K562 (cell line): ENCODE results near the gene UQCRH. TPM values are rescaled to one million over a fixed set of nuclear protein-coding genes. Genes with fewer than 3 reads are reported as not detected.

ENCODE experiments used
- EGR1 ChIP-seq: fragments of 450-650 bp; conservative IDR thresholded peaks from 2 replicates; pipeline ENCODE4 v1.6.1; 2017; ENCODE audit warnings: mild to moderate bottlenecking
- HNRNPK ChIP-seq: fragments of 200-400 bp; formaldehyde crosslinking; IDR thresholded peaks from one replicate; pipeline ENCODE4 v1.6.1; 2018; ENCODE audit warnings: mild to moderate bottlenecking, low read depth, low read length; ENCODE audit not compliant: poor library complexity, severe bottlenecking
- HNRNPLL ChIP-seq: fragments of 200-400 bp; formaldehyde crosslinking; IDR thresholded peaks from 2 replicates; pipeline ENCODE4 v1.6.1; 2017; ENCODE audit warnings: low read length, low read depth, mild to moderate bottlenecking; ENCODE audit not compliant: poor library complexity, severe bottlenecking
- LARP7 ChIP-seq: fragments of 450-650 bp; IDR thresholded peaks from 2 replicates; pipeline ENCODE4 v1.6.1; 2016
- LEF1 ChIP-seq: fragments of 450-650 bp; IDR thresholded peaks from 2 replicates; pipeline ENCODE4 v1.6.1; 2016; ENCODE audit warnings: mild to moderate bottlenecking
- NFE2 ChIP-seq: IDR thresholded peaks from 2 replicates; pipeline ENCODE4 v1.6.1; 2014; ENCODE audit warnings: antibody characterized with exemption, low read depth
- NR2C1 ChIP-seq, 2 experiments: fragments of 450-650 bp; IDR thresholded peaks; 2 replicates each; pipeline ENCODE4 v1.6.1; 2017; ENCODE audit warnings: mild to moderate bottlenecking in 2 of 2, antibody characterized with exemption in 1 of 2, inconsistent platforms in 1 of 2, missing compliant biosample characterization in 1 of 2, missing genetic modification characterization in 1 of 2
- NR3C1 ChIP-seq: sonication (generic); formaldehyde crosslinking; IDR thresholded peaks from 2 replicates; pipeline ENCODE4 v1.8.1; 2022; ENCODE audit warnings: missing genetic modification reagents
- POLR2H ChIP-seq: IDR thresholded peaks from 2 replicates; pipeline ENCODE4 v1.6.1; 2016; ENCODE audit warnings: missing genetic modification characterization, low read depth, mild to moderate bottlenecking, control low read depth, missing compliant biosample characterization, moderate library complexity
- RFX5 ChIP-seq: IDR thresholded peaks from 2 replicates; pipeline ENCODE4 v1.6.1; 2011; ENCODE audit warnings: low read depth, mild to moderate bottlenecking, improper control_type of control experiment, low read length
- RHOXF2B ChIP-seq: fragments of 250-450 bp; sonication (Bioruptor Pico); conservative IDR thresholded peaks from 2 replicates; pipeline ENCODE4 v1.5.1; 2021
- SIN3A ChIP-seq, 2 experiments: fragments of 150-350 bp in 1 of 2; IDR thresholded peaks; 2 replicates each; pipeline ENCODE4 v1.6.1; 2011 to 2016; ENCODE audit warnings: borderline replicate concordance in 2 of 2, low read depth in 2 of 2, low read length in 2 of 2, mild to moderate bottlenecking in 2 of 2, moderate library complexity in 2 of 2; ENCODE audit not compliant: control insufficient read depth in 1 of 2
- SIN3B ChIP-seq: fragments of 450-650 bp; IDR thresholded peaks from 2 replicates; pipeline ENCODE4 v1.6.1; 2017; ENCODE audit warnings: low read depth, mild to moderate bottlenecking, moderate library complexity
- STAT5A ChIP-seq: IDR thresholded peaks from 2 replicates; pipeline ENCODE4 v1.6.1; 2012; ENCODE audit warnings: low read length, inconsistent platforms, borderline replicate concordance
- TCF3 ChIP-seq: sonication (generic); formaldehyde crosslinking; IDR thresholded peaks from 2 replicates; pipeline ENCODE4 v1.4.0; 2020; ENCODE audit warnings: mild to moderate bottlenecking, missing genetic modification reagents
- TEAD1 ChIP-seq, 2 experiments: fragments of 450-650 bp in 1 of 2; sonication (generic) in 1 of 2; formaldehyde crosslinking; IDR thresholded peaks; 2 replicates each; pipeline versions ENCODE4 v1.4.0 to v1.8.0; 2020 to 2022; ENCODE audit warnings: mild to moderate bottlenecking in 2 of 2, missing genetic modification reagents in 1 of 2
- TEAD4 ChIP-seq, 2 experiments: sonication (generic) in 1 of 2; formaldehyde crosslinking in 1 of 2; IDR thresholded peaks; 2 replicates each; pipeline versions ENCODE4 v1.6.1 to v1.8.0; 2012 to 2022; ENCODE audit warnings: borderline replicate concordance in 1 of 2, inconsistent platforms in 1 of 2, low read length in 1 of 2, mild to moderate bottlenecking in 1 of 2, missing genetic modification reagents in 1 of 2
- ZBTB1 ChIP-seq: sonication (generic); formaldehyde crosslinking; IDR thresholded peaks from 2 replicates; pipeline ENCODE4 v1.8.1; 2023; ENCODE audit warnings: missing genetic modification reagents, low read depth, mild to moderate bottlenecking, borderline replicate concordance
- ZNF140 ChIP-seq: fragments of 250-450 bp; sonication (Bioruptor Pico); IDR thresholded peaks from 2 replicates; pipeline ENCODE4 v1.8.0; 2021; ENCODE audit warnings: moderate library complexity, mild to moderate bottlenecking, inconsistent platforms
- ZNF143 ChIP-seq: sonication (generic); formaldehyde crosslinking; IDR thresholded peaks from 2 replicates; pipeline ENCODE4 v1.9.0; 2022; ENCODE audit warnings: mild to moderate bottlenecking, missing genetic modification reagents
- ZNF197 ChIP-seq: fragments of 200-800 bp; sonication (Bioruptor generic); IDR thresholded peaks from 2 replicates; pipeline ENCODE4 v1.6.1; 2016; ENCODE audit warnings: low read depth, missing genetic modification characterization, missing compliant biosample characterization
- ZNF224 ChIP-seq: sonication (generic); formaldehyde crosslinking; IDR thresholded peaks from 2 replicates; pipeline ENCODE4 v1.8.0; 2022; ENCODE audit warnings: mild to moderate bottlenecking, missing genetic modification reagents
- ZNF274 ChIP-seq: IDR thresholded peaks from 2 replicates; pipeline ENCODE4 v1.6.1; 2011; ENCODE audit warnings: low read depth, mild to moderate bottlenecking, low read length, moderate library complexity, borderline replicate concordance
- ZNF324 ChIP-seq: fragments of 250-450 bp; sonication (Bioruptor Pico); IDR thresholded peaks from 2 replicates; pipeline ENCODE4 v1.4.0; 2020; ENCODE audit warnings: mild to moderate bottlenecking
- polyA plus RNA-seq, 8 experiments: library from polyadenylated mRNA; depleted of rRNA in 4 of 8; stranded (reverse) in 5 of 8; unstranded in 3 of 8; fragments of >200 nt; fragmentation: Nextera tagmentation in 2 of 8; fragmentation: Illumina TruSeq in 1 of 8; extraction: Ambion mirVana in 2 of 8; extraction: Trizol in 1 of 8; gene quantifications; 2 replicates each; pipeline versions ENCODE4 v1.2.1 to v1.2.3, GENCODE V29; 2011 to 2014; ENCODE audit warnings: inconsistent platforms in 1 of 8, missing spikeins in 1 of 8
- total RNA-seq, 7 experiments: library from RNA; depleted of rRNA in 6 of 7; stranded (reverse); fragments of >200 nt in 6 of 7; fragmentation: Illumina TruSeq in 2 of 7; extraction: Trizol in 2 of 7; gene quantifications; 2 replicates each; pipeline versions ENCODE4 v1.2.1 to v1.2.3, GENCODE V29; 2011 to 2021; ENCODE audit warnings: low replicate concordance in 1 of 7
- TF ChIP-seq, protein P1 (sequence below): fragments of 450-650 bp; formaldehyde crosslinking; IDR thresholded peaks from 2 replicates; pipeline ENCODE4 v1.4.0; 2022; ENCODE audit warnings: missing genetic modification characterization
- TF ChIP-seq, protein P2 (sequence below): fragments of 250-450 bp; sonication (Bioruptor Pico); IDR thresholded peaks from 2 replicates; pipeline ENCODE4 v1.5.0; 2021

UQCRH gene
- total and polyA plus RNA-seq, 9 of the 15 experiments (the other 6 are each of a cell fraction or from before 2014, with no cell fraction given), result 1,267 to 5,184 (median 2,410) TPM

DNA sequence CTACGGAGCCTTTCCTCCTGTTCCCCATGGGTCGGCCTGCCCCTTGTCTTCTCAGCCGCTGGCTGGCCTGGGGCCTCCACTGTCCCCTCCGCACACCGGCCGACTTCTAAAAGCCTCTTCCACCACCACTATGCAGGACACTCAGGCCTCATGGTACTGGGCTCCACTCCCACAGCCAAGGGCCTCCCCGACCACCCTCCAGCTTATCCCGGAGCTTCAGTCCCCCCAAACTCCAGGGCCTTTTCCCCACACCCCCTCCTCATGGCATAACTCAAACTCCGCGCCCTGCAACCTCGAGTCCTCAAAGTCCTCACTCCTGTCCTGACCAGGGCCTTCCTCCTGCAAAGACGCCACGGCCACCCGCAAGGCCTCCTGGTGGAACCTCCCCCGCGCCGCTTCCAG lies 2.1 kb upstream of the UQCRH start (continued):
- TF ChIP-seq RFX5 (no peak), ZNF140 (CRISPR knock-in tag) (no peak), LEF1 (no peak), STAT5A (no peak), LARP7 (no peak), TEAD4 (IDR thresholded peaks at IDR 0.05; ENCODE audit: low read length) (no peak), TEAD4 (CRISPR knock-in tag; IDR thresholded peaks at IDR 0.05; ENCODE audit: borderline replicate concordance) (0 out of 2 replicates have a peak, but pooled peaks have one; percentile 44), POLR2H (no peak), TEAD1 (CRISPR knock-in tag; IDR thresholded peaks at IDR 0.05) (peak in 1 of 2 experiments; percentile 73; a peak in 1 of 4 replicates), NFE2 (no peak), ZNF197 (CRISPR knock-in tag) (no peak), ZNF274 (no peak), HNRNPK (no peak), ZNF324 (CRISPR knock-in tag) (no peak), SIN3B (no peak), NR2C1 (IDR thresholded peaks at IDR 0.05) (no peak), NR2C1 (tag; IDR thresholded peaks at IDR 0.05) (no peak), ZNF224 (CRISPR knock-in tag) (0 out of 2 replicates have a peak, but pooled peaks have one; percentile 82), EGR1 (peak; percentile 62; the same call in 1 of the 2 replicates), TCF3 (CRISPR knock-in tag) (no peak), ZBTB1 (no peak), HNRNPLL (no peak), ZNF143 (CRISPR knock-in tag) (no peak), RHOXF2B (CRISPR knock-in tag) (no peak), NR3C1 (no peak), SIN3A (IDR thresholded peaks at IDR 0.05; ENCODE audit: borderline replicate concordance in 2 of 2, control insufficient read depth in 1 of 2, low read depth in 2 of 2, low read length in 2 of 2) (0 out of 4 replicates have a peak, but pooled peaks of 1 of the 2 experiments have one; percentile 9)
- TF ChIP-seq, protein P1, sequence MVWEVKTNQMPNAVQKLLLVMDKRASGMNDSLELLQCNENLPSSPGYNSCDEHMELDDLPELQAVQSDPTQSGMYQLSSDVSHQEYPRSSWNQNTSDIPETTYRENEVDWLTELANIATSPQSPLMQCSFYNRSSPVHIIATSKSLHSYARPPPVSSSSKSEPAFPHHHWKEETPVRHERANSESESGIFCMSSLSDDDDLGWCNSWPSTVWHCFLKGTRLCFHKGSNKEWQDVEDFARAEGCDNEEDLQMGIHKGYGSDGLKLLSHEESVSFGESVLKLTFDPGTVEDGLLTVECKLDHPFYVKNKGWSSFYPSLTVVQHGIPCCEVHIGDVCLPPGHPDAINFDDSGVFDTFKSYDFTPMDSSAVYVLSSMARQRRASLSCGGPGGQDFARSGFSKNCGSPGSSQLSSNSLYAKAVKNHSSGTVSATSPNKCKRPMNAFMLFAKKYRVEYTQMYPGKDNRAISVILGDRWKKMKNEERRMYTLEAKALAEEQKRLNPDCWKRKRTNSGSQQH (CRISPR knock-in tag), result no peak
- TF ChIP-seq, protein P2, sequence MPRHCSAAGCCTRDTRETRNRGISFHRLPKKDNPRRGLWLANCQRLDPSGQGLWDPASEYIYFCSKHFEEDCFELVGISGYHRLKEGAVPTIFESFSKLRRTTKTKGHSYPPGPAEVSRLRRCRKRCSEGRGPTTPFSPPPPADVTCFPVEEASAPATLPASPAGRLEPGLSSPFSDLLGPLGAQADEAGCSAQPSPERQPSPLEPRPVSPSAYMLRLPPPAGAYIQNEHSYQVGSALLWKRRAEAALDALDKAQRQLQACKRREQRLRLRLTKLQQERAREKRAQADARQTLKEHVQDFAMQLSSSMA (CRISPR knock-in tag), result no peak
